ENCODE data around the gene CMTM3. TPM values are rescaled to one million over a fixed set of nuclear protein-coding genes. Genes with fewer than 3 reads are reported as not detected.
"Not testable (repeated sequence)": the region's sequence is repeated elsewhere in the genome, so short reads cannot be mapped to it uniquely, and the experiment has no call there.

Gene CMTM3
- polyA plus RNA-seq, 1 of the 3 experiments (the other 2 are of a cell fraction) = 69.4 TPM

DNA sequence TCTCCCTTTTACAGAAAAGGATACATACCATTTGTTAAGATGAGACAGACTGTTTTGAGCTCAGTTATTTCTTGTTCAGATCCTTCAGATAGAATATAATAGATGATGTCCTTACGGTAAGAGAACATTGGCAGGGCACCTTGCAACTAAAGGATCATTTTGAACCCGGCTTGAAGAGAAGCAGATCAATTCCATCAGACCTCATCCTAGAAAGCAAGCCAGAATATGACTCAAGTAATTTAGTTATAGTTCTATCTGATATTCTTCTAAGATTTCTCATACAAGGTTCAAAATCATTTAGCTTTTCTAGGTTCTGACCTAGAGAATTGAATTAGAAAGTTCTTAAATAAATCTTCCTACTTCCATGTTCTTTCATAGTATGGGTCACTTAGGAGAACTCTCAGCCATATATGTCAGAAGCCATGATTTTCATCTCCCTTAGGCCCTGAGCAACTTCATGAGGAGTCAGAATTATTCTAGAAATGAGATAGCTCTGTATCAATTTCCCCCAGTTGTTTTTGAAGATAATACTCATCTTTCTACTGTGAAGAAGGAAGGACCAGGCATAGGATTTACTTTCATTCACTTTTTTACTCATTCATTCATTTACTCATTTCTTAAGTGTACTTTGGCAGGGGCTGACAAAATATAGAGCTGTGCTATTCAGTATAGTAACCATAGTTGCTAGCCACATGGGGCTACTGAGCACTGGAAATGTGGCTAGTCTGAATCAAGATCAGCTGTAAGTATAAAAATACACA lies 40.8 kb upstream of the CMTM3 start (continued):
- TF ChIP-seq SMC3 (IDR thresholded peaks at IDR 0.05; ENCODE audit: low read depth, low read length) (no peak), SIN3A (IDR thresholded peaks at IDR 0.05; ENCODE audit: borderline replicate concordance, low read depth, low read length) (no peak), TEAD4 (IDR thresholded peaks at IDR 0.05; ENCODE audit: borderline replicate concordance, insufficient read depth) (no peak), NFIC (IDR thresholded peaks at IDR 0.05; ENCODE audit: borderline replicate concordance) (peak; percentile 23; the same call in 1 of the 2 replicates), RFX5 (IDR thresholded peaks at IDR 0.05; ENCODE audit: low read length) (no peak), POLR2AphosphoS5 (IDR thresholded peaks at IDR 0.05; ENCODE audit: low read depth, low read length) (peak; percentile 45; the same call in 1 of the 2 replicates)
- TF ChIP-seq, protein P1, sequence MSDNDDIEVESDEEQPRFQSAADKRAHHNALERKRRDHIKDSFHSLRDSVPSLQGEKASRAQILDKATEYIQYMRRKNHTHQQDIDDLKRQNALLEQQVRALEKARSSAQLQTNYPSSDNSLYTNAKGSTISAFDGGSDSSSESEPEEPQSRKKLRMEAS (IDR thresholded peaks at IDR 0.05; ENCODE audit: low read depth) = no peak
- TF ChIP-seq, protein P2, sequence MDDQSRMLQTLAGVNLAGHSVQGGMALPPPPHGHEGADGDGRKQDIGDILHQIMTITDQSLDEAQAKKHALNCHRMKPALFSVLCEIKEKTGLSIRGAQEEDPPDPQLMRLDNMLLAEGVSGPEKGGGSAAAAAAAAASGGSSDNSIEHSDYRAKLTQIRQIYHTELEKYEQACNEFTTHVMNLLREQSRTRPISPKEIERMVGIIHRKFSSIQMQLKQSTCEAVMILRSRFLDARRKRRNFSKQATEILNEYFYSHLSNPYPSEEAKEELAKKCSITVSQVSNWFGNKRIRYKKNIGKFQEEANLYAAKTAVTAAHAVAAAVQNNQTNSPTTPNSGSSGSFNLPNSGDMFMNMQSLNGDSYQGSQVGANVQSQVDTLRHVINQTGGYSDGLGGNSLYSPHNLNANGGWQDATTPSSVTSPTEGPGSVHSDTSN (IDR thresholded peaks at IDR 0.05) = peak; percentile 40; the same call in 1 of the 2 replicates
- TF ChIP-seq, protein P3, sequence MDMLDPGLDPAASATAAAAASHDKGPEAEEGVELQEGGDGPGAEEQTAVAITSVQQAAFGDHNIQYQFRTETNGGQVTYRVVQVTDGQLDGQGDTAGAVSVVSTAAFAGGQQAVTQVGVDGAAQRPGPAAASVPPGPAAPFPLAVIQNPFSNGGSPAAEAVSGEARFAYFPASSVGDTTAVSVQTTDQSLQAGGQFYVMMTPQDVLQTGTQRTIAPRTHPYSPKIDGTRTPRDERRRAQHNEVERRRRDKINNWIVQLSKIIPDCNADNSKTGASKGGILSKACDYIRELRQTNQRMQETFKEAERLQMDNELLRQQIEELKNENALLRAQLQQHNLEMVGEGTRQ (IDR thresholded peaks at IDR 0.05; ENCODE audit: borderline replicate concordance, low read depth, low read length) = no peak

GRCh38 chr16:66566051-66566901 lies 38.2 kb upstream of the CMTM3 start, which contains the start of gene CMTM1:
Gene CMTM1 (plus strand): TSS chr16:66566439. CDS start chr16:66566514, 75 bp downstream.
- POLR2A ChIA-PET = interaction anchor here (0.7 kb wide), 1 partner anchor 13 kb away, joined by 3 read pairs; no protein-coding TSS in a partner anchor
- peak within 1 kb of the TSS in 1 of 2 experiments; percentile 30; a peak in 2 of 4 replicates for H3K27ac ChIP-seq (ENCODE audit: low read depth in 2 of 2, low read length in 1 of 2)
- H2AFZ ChIP-seq (ENCODE audit: low read depth) = no peak within 1 kb of the TSS
- peaks cover 12% of the 10 kb centered on the region; the same call in 1 of the 2 replicates for H3K79me2 ChIP-seq (ENCODE audit: insufficient read depth)
- H4K20me1 ChIP-seq (ENCODE audit: insufficient read depth) = peaks cover 11% of the 10 kb centered on the region; the same call in 1 of the 2 replicates
- 96% methylated on average over 50 of the region's 54 CpGs for WGBS (ENCODE audit: low lambda C conversion rate)
- no peak within 1 kb of the TSS for H3K9ac ChIP-seq
- no peaks in the 10 kb centered on the region for H3K9me2 ChIP-seq
- H3K4me3 ChIP-seq (ENCODE audit: low read depth in 2 of 2, low read length in 1 of 2) = no peak within 1 kb of the TSS
- CTCF ChIA-PET = interaction anchor here (1.0 kb wide), 1 partner anchor 15 kb away, joined by 3 read pairs; no protein-coding TSS in a partner anchor
- peaks cover 60% of the 10 kb centered on the region for H3F3A ChIP-seq (replicated peaks; ENCODE audit: insufficient read depth)
- no peaks in the 10 kb centered on the region for H3K9me3 ChIP-seq
- no peak for DNase-seq
- peaks cover 39 to 44% of the 10 kb centered on the region in 2 experiments for H3K36me3 ChIP-seq (replicated peaks in 1 of 2; ENCODE audit: control insufficient read depth in 1 of 2, insufficient read depth in 2 of 2, low read length in 1 of 2)
- no peaks in the 10 kb centered on the region for H3K27me3 ChIP-seq (ENCODE audit: insufficient read depth)
- H3K4me1 ChIP-seq (ENCODE audit: control insufficient read depth in 1 of 2, insufficient read depth in 2 of 2, low read depth in 1 of 2, low read length in 1 of 2) = peaks cover 0 to 23% of the 10 kb centered on the region in 2 experiments; a peak in 2 of 4 replicates
- H3K4me2 ChIP-seq = no peak within 1 kb of the TSS
- TF ChIP-seq FOXJ3 (CRISPR knock-in tag; IDR thresholded peaks at IDR 0.05) (no peak), NRF1 (IDR thresholded peaks at IDR 0.05; ENCODE audit: low read depth, low read length) (no peak), GABPA (IDR thresholded peaks at IDR 0.05; ENCODE audit: low read depth) (no peak), FOSL2 (IDR thresholded peaks at IDR 0.05; ENCODE audit: borderline replicate concordance, low read depth) (no peak), RAD21 (IDR thresholded peaks at IDR 0.05; ENCODE audit: low read length) (no peak), NFIC (IDR thresholded peaks at IDR 0.05; ENCODE audit: borderline replicate concordance) (no peak), CHD2 (IDR thresholded peaks at IDR 0.05; ENCODE audit: low read length, partially characterized antibody) (no peak)
- TF ChIP-seq, protein P2 (IDR thresholded peaks at IDR 0.05) = no peak
- TF ChIP-seq, protein P1 (IDR thresholded peaks at IDR 0.05; ENCODE audit: low read depth) = no peak

DNA sequence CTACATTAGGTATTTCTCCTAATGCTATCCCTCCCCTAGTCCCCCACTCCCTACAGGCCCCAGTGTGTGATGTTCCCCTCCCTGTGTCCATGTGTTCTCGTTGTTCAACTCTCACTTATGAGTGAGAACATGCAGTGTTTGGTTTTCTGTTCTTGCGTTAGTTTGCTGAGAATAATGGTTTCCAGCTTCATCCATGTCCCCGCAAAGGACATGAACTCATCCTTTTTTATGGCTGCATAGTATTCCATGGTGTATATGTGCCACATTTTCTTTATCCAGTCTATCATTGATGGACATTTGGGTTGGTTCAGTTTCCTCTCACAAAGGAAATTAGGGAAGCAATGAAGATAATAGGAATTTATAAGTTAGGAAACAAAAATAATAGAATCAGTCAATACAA lies 37.2 kb upstream of the CMTM3 start:
- H2AFZ ChIP-seq (ENCODE audit: low read depth); H3K4me3 ChIP-seq (ENCODE audit: low read depth in 2 of 2, low read length in 1 of 2); H3K9me2 ChIP-seq; POLR2A ChIA-PET; H3K9ac ChIP-seq; DNase-seq; CTCF ChIA-PET; H3K79me2 ChIP-seq (ENCODE audit: insufficient read depth); H3K27me3 ChIP-seq (ENCODE audit: insufficient read depth); H3K9me3 ChIP-seq; H3K4me2 ChIP-seq: not testable (repeated sequence)
- H3K4me1 ChIP-seq (ENCODE audit: control insufficient read depth in 1 of 2, insufficient read depth in 2 of 2, low read depth in 1 of 2, low read length in 1 of 2) = peaks cover 0 to 23% of the 10 kb centered on the region in 2 experiments; a peak in 2 of 4 replicates
- H3F3A ChIP-seq (replicated peaks; ENCODE audit: insufficient read depth) = peaks cover 53% of the 10 kb centered on the region
- WGBS (ENCODE audit: low lambda C conversion rate) = 98% methylated on average over 3 of the region's 3 CpGs
- H4K20me1 ChIP-seq (ENCODE audit: insufficient read depth) = peaks cover 11% of the 10 kb centered on the region; the same call in 1 of the 2 replicates
- H3K36me3 ChIP-seq (replicated peaks in 1 of 2; ENCODE audit: control insufficient read depth in 1 of 2, insufficient read depth in 2 of 2, low read length in 1 of 2) = peaks cover 30 to 40% of the 10 kb centered on the region in 2 experiments
- H3K27ac ChIP-seq (ENCODE audit: low read depth in 2 of 2, low read length in 1 of 2) = 0 out of 4 replicates have a peak overlapping the region, but pooled peaks of 1 of the 2 experiments have one; percentile 24

Measured in SK-N-SH (cell line).